ENCODE data around the gene STK32B. TPM values are rescaled to one million over a fixed set of nuclear protein-coding genes. Genes with fewer than 3 reads are reported as not detected.

STK32B gene
- total RNA-seq, 4 donors from 2014 or later, result 2.4 to 3.9 (median 3.1) TPM

DNA sequence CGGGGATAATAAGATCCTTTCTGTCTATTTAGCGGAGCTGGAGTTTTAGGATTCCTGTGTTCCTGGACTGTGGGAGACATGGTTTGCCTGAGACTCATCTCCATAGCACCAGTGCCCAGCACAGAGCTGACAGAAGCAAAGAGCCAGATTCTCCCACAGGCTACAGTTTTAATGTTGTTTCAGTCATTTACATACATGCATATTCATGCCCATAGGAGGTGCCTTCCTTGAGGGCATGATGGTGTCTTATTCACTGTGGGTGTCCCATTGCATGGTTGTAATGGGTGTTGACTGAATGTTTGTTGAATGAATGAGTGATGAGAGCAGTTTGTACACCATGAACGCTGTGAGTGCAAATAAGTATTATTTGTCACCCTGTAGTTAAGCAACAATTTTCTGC, 396.5 kb downstream of the STK32B start:
- DNase-seq (ENCODE audit: low spot score) (no peak), ATAC-seq (ENCODE audit: low FRiP score) (no peak)
- TF ChIP-seq, protein P1, sequence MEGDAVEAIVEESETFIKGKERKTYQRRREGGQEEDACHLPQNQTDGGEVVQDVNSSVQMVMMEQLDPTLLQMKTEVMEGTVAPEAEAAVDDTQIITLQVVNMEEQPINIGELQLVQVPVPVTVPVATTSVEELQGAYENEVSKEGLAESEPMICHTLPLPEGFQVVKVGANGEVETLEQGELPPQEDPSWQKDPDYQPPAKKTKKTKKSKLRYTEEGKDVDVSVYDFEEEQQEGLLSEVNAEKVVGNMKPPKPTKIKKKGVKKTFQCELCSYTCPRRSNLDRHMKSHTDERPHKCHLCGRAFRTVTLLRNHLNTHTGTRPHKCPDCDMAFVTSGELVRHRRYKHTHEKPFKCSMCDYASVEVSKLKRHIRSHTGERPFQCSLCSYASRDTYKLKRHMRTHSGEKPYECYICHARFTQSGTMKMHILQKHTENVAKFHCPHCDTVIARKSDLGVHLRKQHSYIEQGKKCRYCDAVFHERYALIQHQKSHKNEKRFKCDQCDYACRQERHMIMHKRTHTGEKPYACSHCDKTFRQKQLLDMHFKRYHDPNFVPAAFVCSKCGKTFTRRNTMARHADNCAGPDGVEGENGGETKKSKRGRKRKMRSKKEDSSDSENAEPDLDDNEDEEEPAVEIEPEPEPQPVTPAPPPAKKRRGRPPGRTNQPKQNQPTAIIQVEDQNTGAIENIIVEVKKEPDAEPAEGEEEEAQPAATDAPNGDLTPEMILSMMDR (IDR thresholded peaks at IDR 0.05), result no peak

DNA sequence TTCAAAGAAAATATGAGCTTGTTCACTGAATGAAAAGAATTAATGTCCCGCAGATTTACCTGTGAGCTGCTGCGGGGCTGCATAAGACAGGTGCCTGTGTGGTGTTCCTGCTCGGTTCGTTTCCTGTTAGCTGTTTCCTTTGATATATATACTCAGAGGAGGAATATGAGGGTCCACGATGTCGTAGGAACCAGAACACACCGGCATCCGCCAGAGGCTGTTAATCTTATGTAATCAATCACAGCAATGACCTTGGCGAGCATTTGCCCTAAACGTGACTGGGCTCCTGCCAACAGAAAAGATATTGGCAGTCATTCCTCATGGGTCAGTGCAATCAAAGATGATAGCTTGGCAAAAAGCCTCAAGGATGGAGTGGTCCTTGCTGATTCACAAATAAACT, 396.9 kb downstream of the STK32B start:
- no peak for ATAC-seq (ENCODE audit: low FRiP score)
- DNase-seq (ENCODE audit: low spot score), result no peak
- TF ChIP-seq, protein P1 (IDR thresholded peaks at IDR 0.05), result no peak

DNA sequence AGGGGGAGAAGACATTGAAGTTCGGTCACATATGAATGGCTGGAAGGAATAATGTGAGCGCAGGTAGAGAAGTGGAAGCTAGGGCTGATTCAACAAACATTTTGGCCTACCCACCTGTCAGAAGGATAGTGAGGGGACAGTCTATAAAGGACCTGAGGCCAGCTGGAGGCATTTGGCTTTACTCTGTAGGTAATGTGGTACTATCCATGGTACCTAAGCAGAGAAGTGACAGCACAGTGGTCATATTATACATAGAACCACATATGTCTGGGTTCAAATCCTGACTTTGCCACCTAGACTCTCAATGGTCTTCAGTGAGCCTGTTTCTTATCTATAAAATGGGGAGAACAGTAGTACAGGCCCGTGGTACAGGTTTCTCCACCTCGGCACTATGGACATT, 400.0 kb downstream of the STK32B start:
- no peak for ATAC-seq (ENCODE audit: low FRiP score)
- TF ChIP-seq, protein P1 (IDR thresholded peaks at IDR 0.05), result no peak

DNA sequence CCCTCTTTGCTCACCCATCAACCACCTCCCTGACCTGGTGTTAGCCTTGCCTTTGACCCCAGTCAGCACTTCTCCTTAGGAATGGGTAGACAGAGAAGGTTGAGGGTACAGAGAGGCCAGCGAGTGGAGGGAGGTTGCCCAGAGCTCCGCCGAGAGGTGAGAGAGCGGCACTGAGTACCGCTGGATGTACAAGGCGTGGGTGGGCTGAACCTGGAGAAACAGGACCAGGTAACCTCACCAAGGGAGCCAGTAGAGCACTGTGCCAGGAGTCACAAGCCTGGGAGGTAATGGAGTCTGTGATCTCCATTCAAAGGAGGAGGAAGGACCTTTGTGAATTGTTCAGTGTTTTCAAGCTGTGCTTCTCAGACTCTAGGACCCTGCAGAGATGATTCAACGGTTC, 400.9 kb downstream of the STK32B start:
- no peak for ATAC-seq (ENCODE audit: low FRiP score)
- TF ChIP-seq, protein P1 (IDR thresholded peaks at IDR 0.05), result no peak
- no peak for DNase-seq (ENCODE audit: low spot score)

More for the DNA sequence above, 400.0 kb downstream of the STK32B start:
- DNase-seq (ENCODE audit: low spot score), result no peak

DNA sequence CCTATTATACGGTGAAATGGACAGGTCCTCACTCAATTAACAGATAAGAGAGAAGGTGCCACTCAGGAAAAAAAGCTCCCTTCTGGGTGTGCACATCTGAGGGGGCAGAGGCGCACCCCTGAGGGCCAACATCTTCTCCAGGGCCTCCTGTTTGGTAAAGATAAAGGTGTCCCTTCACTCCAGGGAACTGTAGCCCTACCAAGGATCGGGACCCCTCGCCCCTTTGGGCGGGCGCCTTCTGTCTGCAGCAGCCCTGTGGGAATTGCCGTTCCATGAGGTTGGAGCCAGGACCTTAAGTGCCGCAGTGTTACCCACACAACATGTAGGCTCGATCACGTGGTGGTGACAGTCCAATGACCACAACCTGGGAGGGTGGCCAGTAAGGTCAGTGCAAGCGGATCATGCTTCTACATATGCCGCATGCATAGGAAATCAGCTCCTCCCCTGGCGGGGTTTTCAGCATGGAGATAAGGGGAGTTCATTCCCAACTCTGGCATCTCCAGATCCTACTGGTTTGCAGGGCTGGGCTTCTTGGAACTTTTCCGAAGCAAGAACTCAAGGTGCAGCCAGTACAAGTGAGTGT, 403.8 kb downstream of the STK32B start:
- no peak for DNase-seq (ENCODE audit: low spot score)
- TF ChIP-seq, protein P1 (IDR thresholded peaks at IDR 0.05), result no peak
- no peak for ATAC-seq (ENCODE audit: low FRiP score)

DNA sequence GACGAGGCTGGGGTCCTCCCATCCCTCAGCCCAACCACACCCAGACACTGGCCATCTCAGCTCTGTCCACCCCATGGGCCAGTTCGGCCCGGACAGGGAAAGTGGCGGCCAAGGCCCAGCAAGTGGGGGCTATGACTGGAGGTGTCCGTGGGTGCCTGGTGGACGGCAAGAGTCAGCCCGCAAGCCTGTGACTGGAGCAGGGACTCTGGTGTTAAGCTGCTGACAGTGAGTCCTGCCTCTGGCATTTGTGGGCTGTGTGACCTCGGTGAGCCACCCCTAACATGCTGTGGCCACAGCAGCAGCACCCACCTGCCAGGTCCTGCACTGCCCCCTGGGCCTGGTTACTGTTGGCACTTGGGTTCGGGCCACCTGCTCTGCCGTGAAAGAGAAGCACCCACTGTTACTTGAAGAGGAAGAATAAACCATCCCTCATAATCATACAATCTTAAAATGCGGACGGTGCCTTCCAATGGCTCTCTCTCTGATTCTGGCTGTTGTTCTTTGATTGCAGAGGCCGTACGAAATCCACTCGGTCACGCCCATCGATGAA, 405.1 kb downstream of the STK32B start:
- no peak for ATAC-seq (ENCODE audit: low FRiP score)
- TF ChIP-seq, protein P1 (IDR thresholded peaks at IDR 0.05), result no peak
- no peak for DNase-seq (ENCODE audit: low spot score)

DNA sequence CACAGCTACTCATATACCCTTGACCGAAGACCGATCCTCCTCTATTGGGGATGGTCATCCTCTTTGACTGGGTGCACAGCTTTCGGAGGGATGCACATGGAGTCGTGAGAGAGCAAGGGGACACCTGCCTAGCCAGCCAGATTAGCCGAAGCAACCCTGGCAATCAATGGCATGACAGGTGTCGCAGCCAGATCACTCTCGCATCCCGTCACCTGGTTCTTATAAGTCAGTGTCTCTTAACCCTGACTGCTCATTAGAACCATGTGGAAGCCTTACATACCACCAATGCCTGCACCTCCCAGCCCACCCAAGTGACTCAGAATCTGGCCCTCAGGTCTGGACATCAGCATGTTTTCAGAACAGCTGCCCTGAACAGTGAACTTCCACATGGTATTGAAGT, 407.4 kb downstream of the STK32B start:
- ATAC-seq (ENCODE audit: low FRiP score) (no peak), DNase-seq (ENCODE audit: low spot score) (no peak)
- TF ChIP-seq, protein P1 (IDR thresholded peaks at IDR 0.05), result no peak

Measured in omental fat pad (tissue), 4 donors.